HG02852 (cell line): ENCODE data around the gene OR6C68.
"Not testable (repeated sequence)": the region's sequence is repeated elsewhere in the genome, so short reads cannot be mapped to it uniquely, and the experiment has no call there.

Source experiments
- ATAC-seq: cut with Tn5 transposase; IDR thresholded peaks from one replicate; pipeline ENCODE4 v1.9.1; 2021; ENCODE audit warnings: mild to moderate bottlenecking, moderate library complexity; ENCODE audit not compliant: unreplicated experiment

OR6C68 gene

DNA sequence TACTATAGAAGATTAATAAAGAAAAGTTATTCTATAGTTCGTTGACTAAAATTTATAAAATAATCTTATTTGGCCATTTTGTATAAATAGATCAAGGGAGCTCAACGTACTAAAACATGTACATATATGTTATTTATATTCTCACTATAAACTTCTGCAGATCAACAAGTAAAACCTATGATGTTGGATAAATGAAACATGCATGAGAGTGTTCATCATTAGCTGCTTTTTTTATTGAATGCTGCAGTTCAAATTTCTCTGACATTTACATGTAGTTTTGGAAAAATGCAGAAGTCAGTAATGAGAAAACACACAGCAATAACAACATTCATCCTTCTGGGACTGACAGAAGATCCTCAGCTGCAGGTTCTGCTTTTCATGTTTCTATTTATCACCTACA lies at the start of gene OR6C68:
OR6C68 (plus strand) TSS at position 301 of the 400 bp plus-strand sequence; CDS start at position 301, 0 bp downstream.
- ATAC-seq = no peak

DNA sequence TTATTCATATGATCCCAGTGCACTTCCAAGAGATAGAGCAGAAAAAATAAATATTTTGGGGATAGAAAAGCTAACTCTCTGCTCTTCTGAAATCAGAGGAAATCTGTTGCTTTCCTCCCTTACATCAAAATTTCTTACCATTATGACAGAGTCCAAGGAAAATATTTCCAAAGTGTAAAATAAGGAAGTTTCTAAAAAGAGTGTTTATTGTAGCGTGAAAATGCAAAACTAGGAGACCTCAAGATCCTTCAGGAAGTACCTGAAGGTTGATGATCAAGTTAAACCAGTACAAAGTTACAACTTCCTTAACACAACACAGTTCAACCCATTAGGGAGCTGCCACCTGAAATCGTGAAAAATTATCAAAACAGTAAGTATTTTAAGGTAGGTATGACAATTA lies 48.4 kb upstream of the OR6C68 start, which contains the start of gene OR6C2:
OR6C2 (plus strand) TSS at position 301 of the 400 bp plus-strand sequence. CDS start 8,138 bp downstream, outside the sequence.
- ATAC-seq = no peak

GRCh38 chr12:55445357-55445756 lies 46.8 kb upstream of the OR6C68 start:
- no peak for ATAC-seq

- ATAC-seq = no peak
Observed at GRCh38 chr12:55446326-55446725, 45.9 kb upstream of the OR6C68 start.

DNA sequence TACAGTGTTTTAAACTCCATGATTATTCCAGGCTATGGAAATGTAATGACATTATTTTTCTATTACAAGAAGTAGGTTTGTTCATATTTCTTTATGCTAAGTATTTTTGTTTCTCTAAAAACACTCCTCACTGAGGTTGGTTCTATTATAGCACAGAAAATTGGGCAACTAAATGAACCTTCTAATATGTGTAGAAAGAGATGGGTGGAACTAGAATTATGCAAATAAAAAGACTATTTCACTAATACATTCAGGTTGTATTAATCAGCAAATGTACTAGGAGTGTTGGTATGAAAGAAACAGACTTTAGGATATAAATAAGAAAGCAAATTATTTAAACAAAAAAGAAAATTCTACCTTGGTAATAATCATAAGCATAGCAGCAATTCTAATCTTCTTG lies 43.4 kb upstream of the OR6C68 start:
- no peak for ATAC-seq

DNA sequence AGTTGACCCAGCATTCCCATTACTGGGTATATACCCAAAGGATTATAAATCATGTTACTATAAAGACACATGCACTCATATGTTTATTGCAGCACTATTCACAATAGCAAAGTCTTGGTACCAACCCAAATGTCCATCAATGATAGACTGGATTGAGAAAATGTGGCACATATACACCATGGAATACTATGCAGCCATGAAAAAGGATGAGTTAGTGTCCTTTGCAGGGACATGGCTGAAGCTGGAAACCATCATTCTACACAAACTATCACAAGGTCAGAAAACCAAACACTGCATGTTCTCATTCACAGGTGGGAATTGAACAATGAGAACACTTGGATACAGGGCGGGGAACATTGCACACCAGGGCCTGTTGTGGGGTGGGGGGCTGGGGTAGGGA lies 27.3 kb upstream of the OR6C68 start:
- ATAC-seq = not testable (repeated sequence)

DNA sequence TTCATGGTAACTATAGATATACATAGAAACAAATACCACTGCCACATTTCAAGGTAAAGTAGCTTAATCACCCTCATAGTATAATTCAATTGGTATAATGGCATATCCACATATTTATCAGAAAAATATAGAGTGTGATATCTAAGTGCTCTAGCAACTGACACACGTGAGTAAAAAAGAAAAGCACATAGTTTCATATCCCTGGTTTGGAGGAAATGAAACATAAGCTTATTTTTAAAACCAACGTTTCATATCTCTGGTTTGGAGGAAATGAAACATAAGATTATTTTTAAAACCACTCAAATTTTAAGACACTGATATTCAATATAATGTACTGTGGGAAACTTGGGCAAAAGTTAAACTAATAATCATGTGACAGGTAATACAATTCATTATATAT lies 24.3 kb upstream of the OR6C68 start:
- peak; percentile 84 for ATAC-seq

GRCh38 chr12:55469291-55469690 lies 22.9 kb upstream of the OR6C68 start:
- ATAC-seq = no peak

DNA sequence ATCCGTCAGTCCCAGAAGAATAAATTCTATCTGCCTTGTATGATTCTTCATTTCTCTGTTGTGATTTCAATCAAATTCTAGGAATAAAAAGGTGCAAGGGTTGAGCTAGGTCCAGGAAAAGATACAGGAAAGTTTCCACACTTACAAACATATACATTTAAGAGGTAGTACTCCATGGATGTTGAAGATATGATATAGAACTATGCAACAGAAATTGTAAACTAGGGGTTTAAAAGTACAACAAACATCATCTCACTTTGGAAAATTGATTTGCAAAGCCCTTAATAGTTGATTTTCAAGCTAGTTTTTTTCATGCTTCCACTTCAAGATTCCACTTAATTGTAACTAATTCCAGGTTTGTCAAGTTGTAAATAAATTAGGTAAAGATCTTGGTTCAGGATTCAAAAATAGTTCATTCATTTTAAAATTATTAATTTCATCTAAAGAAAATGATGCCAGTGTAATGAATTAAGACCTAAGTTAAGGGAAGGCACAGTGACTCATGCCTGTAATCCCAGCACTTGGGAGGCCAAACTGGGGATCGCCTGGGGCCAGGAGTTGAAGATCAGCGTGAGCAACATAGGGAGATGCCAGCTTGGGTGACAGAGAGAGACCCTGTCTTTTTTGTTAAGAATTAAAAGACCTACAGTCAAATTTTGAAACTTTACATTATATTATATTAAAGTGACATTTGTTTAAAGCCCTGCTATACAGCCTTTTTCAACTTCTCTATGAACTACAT lies 21.9 kb upstream of the OR6C68 start, which contains the start of gene OR6C70:
OR6C70 (minus strand) TSS at position 51 of the 742 bp plus-strand sequence; CDS start at position 51, 0 bp downstream.
- ATAC-seq = no peak

GRCh38 chr12:55472264-55472663 lies 19.9 kb upstream of the OR6C68 start:
- ATAC-seq = no peak

DNA sequence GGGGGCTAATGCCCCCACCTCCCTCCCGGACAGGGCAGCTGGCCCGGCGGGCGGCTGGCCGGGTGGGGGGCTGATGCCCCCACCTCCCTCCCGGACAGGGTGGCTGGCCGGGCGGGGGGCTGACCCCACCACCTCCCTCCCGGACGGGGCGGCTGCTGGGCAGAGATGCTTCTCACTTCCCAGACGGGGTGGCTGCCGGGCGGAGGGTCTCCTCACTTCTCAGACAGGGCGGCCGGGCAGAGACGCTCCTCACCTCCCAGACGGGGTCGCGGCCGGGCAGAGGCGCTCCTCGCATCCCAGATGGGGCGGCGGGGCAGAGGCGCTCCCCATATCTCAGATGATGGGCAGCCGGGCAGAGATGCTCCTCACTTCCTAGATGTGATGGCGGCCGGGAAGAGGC lies 13.0 kb upstream of the OR6C68 start:
- ATAC-seq = not testable (repeated sequence)

- not testable (repeated sequence) for ATAC-seq
Observed at GRCh38 chr12:55484284-55484683, 7.9 kb upstream of the OR6C68 start.

DNA sequence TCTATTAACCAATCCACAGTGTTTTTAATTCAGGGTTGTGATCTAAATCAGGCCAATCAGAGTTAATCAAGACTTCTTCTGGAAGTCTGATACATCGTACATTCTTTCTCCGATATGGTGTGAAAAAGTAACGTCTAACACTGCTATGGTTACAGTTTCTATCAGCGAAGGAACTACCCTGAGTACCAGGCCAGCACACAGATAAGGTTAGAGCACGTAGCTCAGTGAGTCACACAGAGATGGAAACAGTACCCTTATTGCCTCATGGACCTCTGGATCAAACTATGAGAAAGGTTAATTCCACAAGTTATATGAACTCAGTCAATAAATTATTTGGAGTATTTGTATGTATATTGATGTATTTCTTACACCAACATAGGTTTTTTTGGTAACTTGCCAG lies 3.3 kb downstream of the OR6C68 start:
- no peak for ATAC-seq

DNA sequence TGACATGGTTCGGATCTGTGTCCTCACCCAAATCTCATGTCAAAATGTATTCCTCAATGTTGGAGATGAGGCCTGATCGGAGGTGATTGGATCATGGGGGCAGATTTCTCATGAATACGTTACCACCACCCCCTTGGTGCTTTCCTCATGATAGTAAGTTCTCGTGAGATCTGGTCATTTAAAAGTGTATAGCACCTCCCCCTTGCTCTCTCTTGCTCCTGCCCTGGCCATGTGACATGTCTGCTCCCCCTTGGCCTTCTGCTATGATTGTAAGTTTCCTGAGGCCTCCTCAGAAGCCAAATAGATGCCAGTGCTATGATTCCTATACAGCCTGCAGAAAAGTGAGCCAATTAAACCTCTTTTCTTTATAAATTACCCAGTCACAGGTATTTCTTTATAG lies 7.1 kb downstream of the OR6C68 start:
- ATAC-seq = no peak

DNA sequence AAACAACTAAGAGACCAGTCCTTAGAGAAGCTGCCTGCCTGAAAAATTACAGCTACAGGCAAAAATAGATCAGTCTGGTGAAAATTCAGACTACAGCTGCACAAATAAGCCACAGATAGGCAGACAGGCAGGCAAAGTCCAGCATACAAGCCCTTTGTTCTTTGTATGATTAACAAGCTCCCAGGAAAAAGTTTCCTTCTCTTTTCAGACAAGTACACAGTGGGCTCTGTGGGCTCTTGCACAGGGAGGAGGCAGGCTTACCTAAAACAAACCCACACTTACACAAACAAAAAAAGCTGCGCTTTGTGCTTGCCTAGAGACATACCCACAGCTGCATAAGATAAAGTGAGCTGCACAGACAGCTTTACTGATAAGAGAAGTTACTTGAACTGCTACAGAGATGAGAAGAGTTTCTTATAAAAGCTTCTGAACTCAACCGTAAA lies 7.7 kb downstream of the OR6C68 start:
- ATAC-seq = no peak

DNA sequence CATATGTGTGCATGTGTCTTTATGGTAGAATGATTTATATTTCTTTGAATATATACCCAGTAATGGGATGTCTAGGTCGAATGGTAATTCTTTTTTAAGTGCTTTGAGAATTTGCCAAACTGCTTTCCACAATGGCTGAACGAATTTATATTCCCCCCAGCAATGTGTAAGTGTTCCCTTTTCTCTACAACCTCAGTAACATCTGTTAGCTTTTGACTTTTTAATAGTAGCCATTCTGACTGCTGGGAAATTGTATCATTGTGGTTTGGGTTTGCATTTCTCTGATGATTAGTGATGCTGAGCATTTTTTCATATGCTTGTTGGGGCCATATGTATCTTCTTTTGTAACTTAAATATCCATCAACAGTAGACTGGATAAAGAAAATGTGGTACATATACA lies 9.4 kb downstream of the OR6C68 start:
- no peak for ATAC-seq

DNA sequence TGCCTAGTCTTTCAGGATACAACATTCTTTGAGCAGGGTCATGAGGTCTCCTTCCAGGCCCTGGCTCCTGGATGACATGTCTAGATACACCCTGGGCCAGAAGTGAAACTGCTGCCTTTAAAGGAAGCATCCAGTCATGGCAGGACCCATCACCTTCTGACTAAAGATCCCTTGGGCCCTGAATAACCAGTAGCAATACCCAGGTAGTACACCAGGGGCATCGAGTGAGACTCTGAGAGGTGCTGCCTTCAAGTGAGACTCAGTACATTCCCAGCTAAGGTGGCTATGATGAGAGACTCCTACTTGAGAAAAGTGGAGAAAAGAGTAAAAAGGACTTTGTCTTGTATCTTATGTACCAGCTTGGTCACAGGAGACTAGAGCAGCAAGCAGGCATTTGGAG lies 23.5 kb downstream of the OR6C68 start:
- no peak for ATAC-seq

GRCh38 chr12:55516391-55516790 lies 24.2 kb downstream of the OR6C68 start:
- no peak for ATAC-seq
